Mucosa of rectum (tissue), 2 donors: ENCODE results near the gene PPP1R16B.

ENCODE experiments used
- H3K27ac ChIP-seq, 2 donors: one replicate each; pipeline ENCODE4 v1.7.0; 2013; ENCODE audit warnings: inconsistent platforms in 2 of 2, low read depth in 2 of 2, low read length in 2 of 2
- H3K27me3 ChIP-seq, 2 donors: one replicate each; pipeline ENCODE4 v1.7.0; 2013; ENCODE audit warnings: low read length in 2 of 2; ENCODE audit not compliant: control insufficient read depth in 2 of 2, insufficient read depth in 2 of 2
- H3K36me3 ChIP-seq, 2 donors: one replicate each; pipeline ENCODE4 v1.7.0; 2013; ENCODE audit warnings: low read length in 2 of 2; ENCODE audit not compliant: control insufficient read depth in 2 of 2, insufficient read depth in 2 of 2
- H3K4me1 ChIP-seq, 2 donors: one replicate each; pipeline ENCODE4 v1.7.0; 2013; ENCODE audit warnings: low read length in 2 of 2, mild to moderate bottlenecking in 1 of 2; ENCODE audit not compliant: control insufficient read depth in 2 of 2, insufficient read depth in 2 of 2
- H3K4me3 ChIP-seq, 2 donors: one replicate each; pipeline ENCODE4 v1.7.0; 2013; ENCODE audit warnings: low read length in 2 of 2
- H3K9ac ChIP-seq, 2 donors: one replicate each; pipeline ENCODE4 v1.7.0; 2013; ENCODE audit warnings: low read length in 2 of 2, low read depth in 1 of 2, mild to moderate bottlenecking in 1 of 2
- H3K9me3 ChIP-seq, 2 donors: one replicate each; pipeline ENCODE4 v1.7.0; 2013; ENCODE audit warnings: low read length in 2 of 2; ENCODE audit not compliant: control insufficient read depth in 2 of 2
- donor health status: healthy.
- donor health status: Normal muscosa, but diverticular disease.

PPP1R16B gene

GRCh38 chr20:38881806-38882440, 76.4 kb downstream of the PPP1R16B start:
- H3K27ac ChIP-seq = no peak overlapping the region
- peaks cover 2% of the 10 kb centered on the region in 2 donors for H3K4me1 ChIP-seq

DNA sequence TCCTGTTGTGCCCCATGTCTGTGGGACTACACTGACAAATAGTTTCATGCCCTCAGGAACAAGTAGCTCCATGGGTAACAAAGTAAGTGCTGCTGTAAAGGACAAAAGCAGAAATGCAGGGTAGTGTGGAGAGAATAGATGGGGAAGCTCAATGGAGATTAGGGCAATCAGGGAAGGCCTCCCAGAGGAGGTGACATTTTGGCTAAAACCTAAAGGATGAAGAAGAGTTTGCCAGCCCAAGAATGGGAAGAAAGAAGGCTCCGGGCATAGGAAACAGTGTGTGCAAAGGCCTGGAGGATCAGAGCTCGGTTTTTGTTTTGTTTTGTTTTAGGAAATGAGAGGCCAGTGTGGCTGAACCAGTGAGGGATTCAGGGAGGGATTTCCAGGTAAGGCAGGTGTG, 77.1 kb downstream of the PPP1R16B start:
- H3K4me1 ChIP-seq = peaks cover 2% of the 10 kb centered on the region in 2 donors
- peaks cover 2 to 15% of the 10 kb centered on the region in 2 donors for H3K27me3 ChIP-seq
- no peaks in the 10 kb centered on the region for H3K9me3 ChIP-seq
- no peak overlapping the region for H3K9ac ChIP-seq
- H3K27ac ChIP-seq = no peak overlapping the region
- H3K36me3 ChIP-seq = no peaks in the 10 kb centered on the region
- no peak overlapping the region for H3K4me3 ChIP-seq

More at GRCh38 chr20:38881806-38882440, 76.4 kb downstream of the PPP1R16B start:
- Histone ChIP-seq H3K4me3 (no peak overlapping the region), H3K36me3 (no peaks in the 10 kb centered on the region), H3K9me3 (no peaks in the 10 kb centered on the region), H3K27me3 (peaks cover 2 to 15% of the 10 kb centered on the region in 2 donors), H3K9ac (no peak overlapping the region)

- Histone ChIP-seq H3K9me3 (no peaks in the 10 kb centered on the region), H3K4me3 (no peak overlapping the region), H3K27me3 (peaks cover 2 to 15% of the 10 kb centered on the region in 2 donors), H3K27ac (peak overlapping the region in 1 of 2 donors; percentile 1), H3K36me3 (no peaks in the 10 kb centered on the region), H3K9ac (no peak overlapping the region), H3K4me1 (peaks cover 2% of the 10 kb centered on the region in 2 donors)
Observed at GRCh38 chr20:38883081-38883980, 77.8 kb downstream of the PPP1R16B start.

- Histone ChIP-seq H3K4me1 (peaks cover 0 to 2% of the 10 kb centered on the region in 2 donors), H3K9ac (no peak overlapping the region), H3K36me3 (no peaks in the 10 kb centered on the region)
Observed at GRCh38 chr20:38883981-38884733, 78.7 kb downstream of the PPP1R16B start.

GRCh38 chr20:38885357-38885756, 79.9 kb downstream of the PPP1R16B start:
- Histone ChIP-seq H3K36me3 (no peaks in the 10 kb centered on the region), H3K27ac (no peak overlapping the region), H3K4me1 (peaks cover 0 to 2% of the 10 kb centered on the region in 2 donors), H3K4me3 (no peak overlapping the region), H3K9ac (no peak overlapping the region), H3K9me3 (no peaks in the 10 kb centered on the region), H3K27me3 (peaks cover 0 to 11% of the 10 kb centered on the region in 2 donors)

More at GRCh38 chr20:38883981-38884733, 78.7 kb downstream of the PPP1R16B start:
- H3K27me3 ChIP-seq = peaks cover 0 to 15% of the 10 kb centered on the region in 2 donors
- peak overlapping the region in 1 of 2 donors; percentile 1 for H3K27ac ChIP-seq
- H3K9me3 ChIP-seq = no peaks in the 10 kb centered on the region
- H3K4me3 ChIP-seq = no peak overlapping the region

GRCh38 chr20:38888059-38888831, 82.7 kb downstream of the PPP1R16B start:
- no peak overlapping the region for H3K27ac ChIP-seq
- no peak overlapping the region for H3K4me3 ChIP-seq
- H3K9ac ChIP-seq = no peak overlapping the region
- H3K27me3 ChIP-seq = peaks cover 0 to 5% of the 10 kb centered on the region in 2 donors
- H3K36me3 ChIP-seq = no peaks in the 10 kb centered on the region
- no peaks in the 10 kb centered on the region for H3K9me3 ChIP-seq
- peaks cover 0 to 5% of the 10 kb centered on the region in 2 donors for H3K4me1 ChIP-seq

DNA sequence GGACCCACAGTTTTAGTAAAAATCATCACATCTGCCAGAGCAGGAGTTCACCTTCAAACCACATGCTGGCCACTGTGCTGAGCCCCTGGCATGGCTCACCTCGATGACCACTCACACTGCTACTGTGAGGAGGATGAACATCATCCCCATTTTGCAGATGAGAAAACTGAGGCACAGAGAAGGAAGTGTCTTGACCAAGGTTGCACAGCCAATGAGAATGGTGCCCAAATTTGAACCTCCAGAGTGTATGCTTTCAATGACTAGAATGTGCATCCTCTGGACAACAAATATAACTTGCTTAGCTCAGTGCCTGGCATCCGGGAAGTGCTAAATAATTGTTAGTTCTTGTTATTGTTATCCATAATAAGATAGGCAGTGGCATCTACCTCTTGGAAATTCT, 83.6 kb downstream of the PPP1R16B start:
- no peak overlapping the region for H3K4me3 ChIP-seq
- H3K9ac ChIP-seq = no peak overlapping the region
- no peaks in the 10 kb centered on the region for H3K36me3 ChIP-seq
- H3K9me3 ChIP-seq = no peaks in the 10 kb centered on the region
- H3K4me1 ChIP-seq = peaks cover 0 to 5% of the 10 kb centered on the region in 2 donors
- H3K27ac ChIP-seq = no peak overlapping the region
- peaks cover 0 to 2% of the 10 kb centered on the region in 2 donors for H3K27me3 ChIP-seq

GRCh38 chr20:38889792-38890496, 84.4 kb downstream of the PPP1R16B start:
- Histone ChIP-seq H3K27me3 (peaks cover 2 to 4% of the 10 kb centered on the region in 2 donors), H3K36me3 (no peaks in the 10 kb centered on the region), H3K4me1 (peaks cover 3 to 8% of the 10 kb centered on the region in 2 donors), H3K27ac (no peak overlapping the region), H3K9ac (no peak overlapping the region), H3K4me3 (no peak overlapping the region), H3K9me3 (no peaks in the 10 kb centered on the region)

DNA sequence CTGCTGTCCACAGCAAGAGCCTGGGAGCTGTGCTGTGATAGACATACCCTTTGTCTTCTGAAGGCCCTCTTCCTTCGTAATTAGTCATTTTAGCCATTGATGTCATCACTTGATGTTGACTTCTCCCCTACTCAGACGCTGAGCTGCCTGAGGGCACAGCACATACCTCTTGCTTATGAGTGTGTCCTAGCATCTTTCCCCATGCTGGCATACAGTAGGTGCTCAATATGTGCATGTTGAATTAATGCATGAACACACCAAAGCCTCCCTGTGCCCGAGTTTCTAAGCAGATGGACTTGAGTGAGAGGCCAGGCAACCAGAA, 85.0 kb downstream of the PPP1R16B start:
- Histone ChIP-seq H3K4me1 (peaks cover 3 to 8% of the 10 kb centered on the region in 2 donors), H3K36me3 (peaks cover 0 to 2% of the 10 kb centered on the region in 2 donors), H3K9me3 (no peaks in the 10 kb centered on the region), H3K27ac (no peak overlapping the region), H3K9ac (no peak overlapping the region), H3K27me3 (peaks cover 2 to 4% of the 10 kb centered on the region in 2 donors), H3K4me3 (no peak overlapping the region)
